RWPE1 (cell line): ENCODE data around the gene VPS37C.

Experiments used
- CTCF ChIA-PET: fragments of 350-600 bp; sonication (Branson Sonifier 250); formaldehyde crosslinking; extraction: SDS; loops from one replicate; lab custom pipeline; 2021; lab: Yijun Ruan, JAX
- POLR2A ChIA-PET: fragments of 400-600 bp; formaldehyde crosslinking; extraction: SDS; loops from one replicate; lab custom pipeline; 2020; ENCODE audit warnings: antibody characterized with exemption; ENCODE audit not compliant: low non-redundant PET; lab: Yijun Ruan, JAX
- DNase-seq: peaks from one replicate; pipeline ENCODE4 v3.0.0; 2012; ENCODE audit warnings: low spot score
- H3K27ac ChIP-seq: fragments of 450-650 bp; 2 replicates; pipeline ENCODE4 v1.5.1; 2017
- TF ChIP-seq, protein P1 (sequence below): fragments of 450-650 bp; conservative IDR thresholded peaks from 2 replicates; pipeline ENCODE4 v1.5.1; 2017; ENCODE audit warnings: low read depth, mild to moderate bottlenecking

The VPS37C gene

DNA sequence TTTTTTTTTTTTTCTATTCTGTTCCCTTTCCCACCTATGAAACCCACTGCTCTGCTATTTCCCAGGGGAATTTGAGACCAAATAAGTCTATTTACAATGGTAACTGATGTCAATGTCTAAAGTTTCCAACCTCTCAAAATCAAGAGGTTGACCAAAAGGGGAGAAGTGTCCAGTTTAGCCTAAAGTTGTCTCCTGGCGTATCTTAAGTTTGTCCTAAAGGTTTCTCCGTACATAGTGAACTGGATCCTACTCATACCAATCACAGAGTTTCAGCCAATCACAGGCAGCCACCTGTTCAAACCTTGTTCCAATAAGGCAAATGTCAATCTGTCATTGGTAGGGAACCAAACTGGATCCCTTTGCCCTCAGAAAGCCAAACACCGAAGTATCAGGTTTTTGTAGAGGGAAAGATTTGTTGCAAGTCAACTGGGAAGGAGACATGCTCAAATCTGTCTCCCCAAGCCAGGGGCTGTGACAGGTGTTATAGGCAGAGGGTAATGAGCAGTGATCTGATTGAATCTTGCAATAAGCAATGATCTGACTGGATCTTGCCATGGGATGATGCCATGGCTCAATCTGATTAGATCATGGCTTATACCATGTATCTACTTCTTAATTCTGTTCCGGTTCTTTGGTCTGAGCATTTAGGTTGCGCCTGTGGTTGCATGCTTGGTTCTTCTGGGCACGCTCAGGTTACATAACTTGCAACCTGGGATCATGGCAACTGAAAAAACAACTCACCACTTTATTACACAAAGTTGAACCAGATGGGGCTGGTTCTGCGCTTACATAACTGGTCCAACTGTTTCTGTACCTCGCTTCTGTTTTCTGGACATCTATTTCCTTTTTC, 1.1 kb upstream of the VPS37C start:
- DNase-seq: peak; percentile 66
- CTCF ChIA-PET: no interaction called here
- POLR2A ChIA-PET: no interaction called here
- peak overlapping the region; percentile 93; the same call in 1 of the 2 replicates for H3K27ac ChIP-seq
- TF ChIP-seq, protein P1, sequence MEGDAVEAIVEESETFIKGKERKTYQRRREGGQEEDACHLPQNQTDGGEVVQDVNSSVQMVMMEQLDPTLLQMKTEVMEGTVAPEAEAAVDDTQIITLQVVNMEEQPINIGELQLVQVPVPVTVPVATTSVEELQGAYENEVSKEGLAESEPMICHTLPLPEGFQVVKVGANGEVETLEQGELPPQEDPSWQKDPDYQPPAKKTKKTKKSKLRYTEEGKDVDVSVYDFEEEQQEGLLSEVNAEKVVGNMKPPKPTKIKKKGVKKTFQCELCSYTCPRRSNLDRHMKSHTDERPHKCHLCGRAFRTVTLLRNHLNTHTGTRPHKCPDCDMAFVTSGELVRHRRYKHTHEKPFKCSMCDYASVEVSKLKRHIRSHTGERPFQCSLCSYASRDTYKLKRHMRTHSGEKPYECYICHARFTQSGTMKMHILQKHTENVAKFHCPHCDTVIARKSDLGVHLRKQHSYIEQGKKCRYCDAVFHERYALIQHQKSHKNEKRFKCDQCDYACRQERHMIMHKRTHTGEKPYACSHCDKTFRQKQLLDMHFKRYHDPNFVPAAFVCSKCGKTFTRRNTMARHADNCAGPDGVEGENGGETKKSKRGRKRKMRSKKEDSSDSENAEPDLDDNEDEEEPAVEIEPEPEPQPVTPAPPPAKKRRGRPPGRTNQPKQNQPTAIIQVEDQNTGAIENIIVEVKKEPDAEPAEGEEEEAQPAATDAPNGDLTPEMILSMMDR: no peak

DNA sequence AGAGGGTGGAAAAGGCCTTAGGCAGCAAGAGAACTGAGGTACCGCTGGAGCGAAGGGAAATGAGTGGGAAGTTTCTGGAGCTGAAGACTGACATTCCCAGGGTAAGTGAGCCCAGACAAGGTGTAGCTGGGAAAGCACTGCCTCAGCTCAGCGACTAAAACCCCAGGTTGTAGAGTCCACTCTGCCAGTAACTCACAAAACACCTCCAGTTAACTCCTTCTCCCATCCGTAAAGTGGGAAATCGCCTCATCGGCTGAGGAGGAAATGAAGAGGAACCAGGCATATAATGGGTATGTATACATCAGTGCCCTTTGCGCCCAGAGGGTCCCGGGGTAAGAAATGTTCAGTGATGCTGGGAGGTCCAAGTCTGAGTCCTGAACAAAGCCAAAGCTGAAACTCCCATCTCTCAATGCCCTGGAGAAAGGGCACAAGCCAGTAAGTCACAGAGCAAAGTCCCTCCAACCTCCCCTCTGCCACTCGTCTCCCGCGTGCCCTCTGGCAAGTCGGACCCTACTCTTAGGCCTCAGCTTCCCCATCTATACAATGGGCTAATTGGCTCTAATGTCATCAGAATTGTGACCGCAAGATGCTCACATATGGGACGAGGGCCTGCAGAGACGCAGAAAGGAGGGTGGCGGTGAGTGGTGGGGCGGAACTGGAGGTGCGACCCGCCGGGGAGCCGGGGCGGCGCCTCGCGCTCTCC, 588 bp downstream of the VPS37C start:
- TF ChIP-seq, protein P1: no peak
- peak overlapping the region; percentile 93 for H3K27ac ChIP-seq
- no peak for DNase-seq
- CTCF ChIA-PET: interaction anchor here (0.5 to 1.0 kb wide), 2 partner anchors 30 to 242 kb away, joined by 3 to 4 read pairs; no protein-coding TSS in a partner anchor
- POLR2A ChIA-PET: no interaction called here

DNA sequence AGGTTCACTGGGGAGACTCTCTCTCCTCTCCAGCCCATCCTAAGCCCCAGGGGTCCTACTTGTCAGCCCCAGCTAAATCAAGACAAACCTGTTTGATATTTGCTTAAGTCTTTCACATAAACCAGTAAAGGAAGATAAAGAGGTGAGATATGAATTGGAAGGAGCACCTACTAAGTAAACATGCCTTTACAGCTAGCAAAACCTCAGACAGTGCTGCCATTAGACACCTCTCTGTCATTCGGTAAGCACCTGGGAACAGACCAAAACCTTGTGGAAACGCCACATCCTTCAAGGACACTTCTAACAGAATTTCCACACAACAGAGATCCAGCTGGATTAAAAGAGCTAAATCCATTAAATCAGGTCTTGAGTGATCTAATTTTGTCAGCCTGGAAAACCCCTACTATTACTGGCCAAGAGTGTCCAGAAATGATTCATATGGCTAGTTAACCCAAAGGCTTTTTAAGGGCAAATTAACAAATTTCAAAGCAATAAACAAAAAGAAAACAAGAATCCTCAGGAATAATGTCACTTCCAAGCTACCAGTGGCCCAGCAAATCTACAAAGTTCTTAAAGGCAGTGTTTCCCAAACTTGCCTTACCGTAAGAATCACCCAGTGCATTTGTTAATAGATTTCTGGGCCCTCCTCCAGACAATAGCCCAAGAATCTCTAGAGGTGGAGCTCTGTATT, 2.4 kb downstream of the VPS37C start:
- TF ChIP-seq, protein P1: no peak

DNA sequence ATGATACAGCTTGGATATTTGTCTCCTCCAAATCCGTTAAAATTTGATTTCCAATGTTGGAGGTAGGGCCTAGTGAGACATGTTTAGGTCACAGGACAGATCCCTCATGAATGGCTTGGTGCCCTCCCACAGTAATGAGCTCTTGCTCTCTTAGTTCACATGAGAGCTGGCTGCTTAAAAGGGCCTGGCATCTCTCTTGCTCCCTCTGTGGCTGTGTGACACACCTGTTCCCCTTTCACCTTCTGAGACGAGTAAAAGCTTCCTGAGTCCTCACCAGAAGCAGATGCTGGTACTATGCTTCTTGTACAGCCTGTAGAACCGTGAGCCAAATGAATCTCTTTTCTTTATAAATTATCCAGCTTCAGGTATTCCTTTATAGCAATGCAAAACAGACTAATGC, 3.5 kb downstream of the VPS37C start:
- CTCF ChIA-PET: interaction anchor here (0.6 to 1.0 kb wide), 2 partner anchors 96 to 949 kb away, joined by 3 read pairs; no protein-coding TSS in a partner anchor
- POLR2A ChIA-PET: no interaction called here
- DNase-seq: no peak
- H3K27ac ChIP-seq: no peak overlapping the region
- TF ChIP-seq, protein P1: no peak

More for the DNA sequence above, 2.4 kb downstream of the VPS37C start:
- H3K27ac ChIP-seq: peak overlapping the region; percentile 43
- DNase-seq: no peak
- ChIA-PET CTCF (interaction anchor here (0.6 to 1.0 kb wide), 2 partner anchors 95 to 227 kb away, joined by 3 read pairs; no protein-coding TSS in a partner anchor), POLR2A (no interaction called here)

DNA sequence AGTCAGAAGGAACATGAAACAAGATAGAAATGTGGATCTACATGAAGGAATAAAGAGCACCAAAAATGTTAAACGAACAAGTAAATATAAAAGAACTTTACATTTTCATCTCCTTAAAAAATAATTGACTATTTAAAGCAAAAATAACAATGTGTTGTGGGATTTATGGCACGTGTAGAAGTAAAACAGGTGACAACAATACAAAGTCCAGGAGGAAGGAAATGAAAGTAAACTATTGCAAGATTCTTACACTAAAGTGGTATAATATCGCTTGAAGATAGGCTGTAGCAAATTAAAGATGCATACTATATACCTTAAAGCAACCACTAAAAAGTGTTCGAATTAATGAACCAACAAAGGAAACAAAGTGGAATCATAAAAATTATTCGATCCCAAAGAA, 5.5 kb downstream of the VPS37C start:
- no peak for DNase-seq
- ChIA-PET CTCF (no interaction called here), POLR2A (no interaction called here)
- TF ChIP-seq, protein P1: no peak
- no peak overlapping the region for H3K27ac ChIP-seq

DNA sequence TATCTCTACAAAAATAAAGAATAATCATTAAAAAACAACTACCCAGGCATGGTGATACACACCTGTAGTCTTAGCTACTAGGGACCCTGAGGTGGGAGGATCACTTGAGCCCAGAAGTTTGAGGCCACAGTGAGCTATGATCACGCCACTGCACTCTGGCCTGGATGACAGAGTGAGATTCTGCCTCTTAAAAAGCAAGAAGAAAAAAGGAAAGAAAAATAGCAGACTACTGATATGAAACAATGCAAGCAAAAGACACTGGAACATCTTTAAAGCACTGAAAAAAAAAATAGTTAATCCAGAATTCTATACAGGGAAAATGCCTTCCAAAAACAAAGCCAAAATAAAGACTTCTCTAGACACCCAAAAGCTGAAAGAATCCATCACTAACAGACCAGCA, 5.9 kb downstream of the VPS37C start:
- ChIA-PET POLR2A (no interaction called here), CTCF (interaction anchor here (0.7 kb wide), 1 partner anchor 90 kb away, joined by 5 read pairs; no protein-coding TSS in a partner anchor)
- no peak for DNase-seq
- TF ChIP-seq, protein P1: no peak
- H3K27ac ChIP-seq: no peak overlapping the region
